HG03196 (cell line): ENCODE data around the gene STARD8.
"Not testable (repeated sequence)": the region's sequence is repeated elsewhere in the genome, so short reads cannot be mapped to it uniquely, and the experiment has no call there.

Experiments
- ATAC-seq: cut with Tn5 transposase; IDR thresholded peaks from one replicate; pipeline ENCODE4 v1.9.1; 2021; ENCODE audit not compliant: unreplicated experiment

The STARD8 gene, protein sequence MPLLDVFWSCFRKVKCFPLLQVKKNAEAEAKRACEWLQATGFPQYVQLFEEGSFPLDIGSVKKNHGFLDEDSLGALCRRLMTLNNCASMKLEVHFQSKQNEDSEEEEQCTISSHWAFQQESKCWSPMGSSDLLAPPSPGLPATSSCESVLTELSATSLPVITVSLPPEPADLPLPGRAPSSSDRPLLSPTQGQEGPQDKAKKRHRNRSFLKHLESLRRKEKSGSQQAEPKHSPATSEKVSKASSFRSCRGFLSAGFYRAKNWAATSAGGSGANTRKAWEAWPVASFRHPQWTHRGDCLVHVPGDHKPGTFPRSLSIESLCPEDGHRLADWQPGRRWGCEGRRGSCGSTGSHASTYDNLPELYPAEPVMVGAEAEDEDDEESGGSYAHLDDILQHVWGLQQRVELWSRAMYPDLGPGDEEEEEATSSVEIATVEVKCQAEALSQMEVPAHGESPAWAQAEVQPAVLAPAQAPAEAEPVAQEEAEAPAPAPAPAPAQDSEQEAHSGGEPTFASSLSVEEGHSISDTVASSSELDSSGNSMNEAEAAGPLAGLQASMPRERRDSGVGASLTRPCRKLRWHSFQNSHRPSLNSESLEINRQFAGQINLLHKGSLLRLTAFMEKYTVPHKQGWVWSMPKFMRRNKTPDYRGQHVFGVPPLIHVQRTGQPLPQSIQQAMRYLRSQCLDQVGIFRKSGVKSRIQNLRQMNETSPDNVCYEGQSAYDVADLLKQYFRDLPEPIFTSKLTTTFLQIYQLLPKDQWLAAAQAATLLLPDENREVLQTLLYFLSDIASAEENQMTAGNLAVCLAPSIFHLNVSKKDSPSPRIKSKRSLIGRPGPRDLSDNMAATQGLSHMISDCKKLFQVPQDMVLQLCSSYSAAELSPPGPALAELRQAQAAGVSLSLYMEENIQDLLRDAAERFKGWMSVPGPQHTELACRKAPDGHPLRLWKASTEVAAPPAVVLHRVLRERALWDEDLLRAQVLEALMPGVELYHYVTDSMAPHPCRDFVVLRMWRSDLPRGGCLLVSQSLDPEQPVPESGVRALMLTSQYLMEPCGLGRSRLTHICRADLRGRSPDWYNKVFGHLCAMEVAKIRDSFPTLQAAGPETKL

DNA sequence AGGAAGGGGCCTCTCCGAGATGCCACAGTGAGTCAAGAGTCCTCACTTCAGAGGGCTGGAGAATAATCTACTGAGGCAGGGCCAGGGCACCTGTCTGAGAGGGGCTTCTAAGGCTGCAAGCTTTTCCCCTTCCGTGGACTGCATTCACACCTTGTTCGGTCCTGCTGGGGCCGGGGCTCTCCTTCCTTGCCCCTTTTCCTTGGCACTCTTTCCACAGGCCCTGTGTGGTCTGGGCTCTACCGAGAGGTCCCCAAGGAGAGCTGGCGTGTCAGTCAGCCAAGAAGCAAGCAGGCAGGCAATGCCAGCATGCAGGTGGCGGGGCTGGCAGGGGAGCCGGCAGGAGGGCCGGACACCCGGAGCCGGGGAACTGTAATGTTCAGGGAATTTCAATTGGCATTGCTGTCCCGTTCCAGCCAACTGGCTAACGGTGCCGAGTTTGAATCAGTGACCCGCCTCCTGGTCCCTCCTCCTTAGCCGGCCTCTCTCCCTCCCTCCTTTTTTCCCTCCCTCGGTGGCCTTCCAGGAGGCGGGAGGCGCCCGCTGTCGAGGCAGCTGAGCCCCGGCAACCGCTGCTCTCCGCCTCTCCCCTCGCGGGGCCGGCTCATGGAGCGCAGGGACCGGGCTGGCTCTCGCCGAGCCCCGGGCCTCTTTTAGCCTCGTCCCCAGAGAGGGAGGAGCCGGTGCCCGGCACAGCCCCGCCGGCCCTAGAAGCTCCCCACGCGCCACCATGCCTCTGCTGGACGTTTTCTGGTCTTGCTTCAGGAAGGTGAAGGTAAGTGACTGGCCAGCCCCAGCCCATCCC is at the start of gene STARD8:
STARD8 (plus strand) TSS at position 511 of the 802 bp plus-strand sequence; CDS start at position 728, 217 bp downstream.
- ATAC-seq: no peak

DNA sequence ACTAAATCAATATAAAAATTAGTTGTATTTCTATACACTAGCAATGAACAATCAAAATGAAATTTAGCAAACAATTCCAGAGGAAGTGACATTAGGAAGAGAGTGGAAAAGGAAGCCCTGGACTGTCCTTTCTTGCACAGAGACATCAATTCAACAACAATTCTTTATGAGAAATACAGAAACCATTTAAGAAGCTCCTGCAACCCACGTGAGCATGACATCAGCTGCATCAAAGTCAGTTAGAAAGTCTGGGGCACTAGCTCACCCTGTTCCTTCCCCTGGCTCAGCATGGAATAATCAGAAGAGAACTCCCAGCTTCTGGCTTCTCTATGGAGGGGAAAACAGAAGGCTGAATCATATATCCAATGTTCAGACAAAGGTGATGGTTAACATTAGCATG is 48.6 kb upstream of the STARD8 start:
- ATAC-seq: no peak

DNA sequence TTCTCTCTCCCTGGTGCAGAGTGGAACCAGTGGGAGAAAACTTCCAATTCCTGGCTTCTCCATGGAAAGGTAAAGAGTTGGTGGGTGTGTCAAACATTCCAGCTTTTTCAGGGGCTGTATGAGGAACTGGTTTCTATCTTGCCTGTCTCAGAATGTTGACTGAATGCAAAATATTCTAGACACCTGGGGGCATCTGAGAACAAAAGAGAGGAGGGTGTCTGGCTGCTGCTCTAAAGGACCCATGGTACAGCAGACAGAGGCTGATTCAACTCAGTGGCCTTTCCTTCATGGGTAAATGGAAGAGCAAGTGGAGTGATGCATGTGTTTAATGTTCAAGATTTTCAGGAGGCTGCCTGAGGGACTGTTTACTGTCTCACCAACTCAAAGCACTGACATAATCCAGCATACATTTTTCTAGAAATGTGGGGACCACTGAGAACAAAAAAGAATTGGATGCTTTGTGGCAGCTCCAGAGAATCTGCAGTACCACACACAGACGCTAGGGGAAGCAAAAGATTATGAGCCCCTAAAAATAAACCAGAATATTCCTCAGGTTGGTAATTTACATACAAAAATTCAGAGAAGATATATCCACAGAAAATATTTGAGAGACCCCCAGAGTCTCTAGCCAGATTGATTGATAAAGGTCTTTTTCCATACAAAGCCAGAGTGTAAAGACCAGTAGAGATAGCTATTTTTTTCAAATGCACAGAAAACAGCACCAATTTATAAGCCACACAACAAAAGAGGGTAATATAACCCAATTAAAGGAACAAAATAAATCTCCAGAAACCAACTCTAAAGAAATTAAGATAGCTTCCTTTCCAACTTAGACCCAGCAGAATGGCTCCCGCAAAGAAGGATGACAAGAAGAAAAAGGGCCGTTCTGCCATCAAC is 48.0 kb upstream of the STARD8 start:
- no peak for ATAC-seq

DNA sequence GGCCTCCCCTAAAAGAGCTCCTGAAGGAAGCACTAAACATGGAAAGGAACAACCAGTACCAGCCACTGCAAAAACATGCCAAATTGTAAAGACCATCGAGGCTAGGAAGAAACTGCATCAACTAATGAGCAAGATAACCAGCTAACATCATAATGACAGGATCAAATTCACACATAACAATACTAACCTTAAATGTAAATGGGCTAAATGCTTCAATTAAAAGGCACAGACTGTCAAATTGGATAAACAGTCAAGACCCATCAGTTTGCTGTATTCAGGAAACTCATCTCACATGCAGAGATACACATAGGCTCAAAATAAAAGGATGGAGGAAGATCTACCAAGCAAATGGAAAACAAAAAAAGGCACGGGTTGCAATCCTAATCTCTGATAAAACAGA is 43.2 kb upstream of the STARD8 start:
- ATAC-seq: not testable (repeated sequence)

DNA sequence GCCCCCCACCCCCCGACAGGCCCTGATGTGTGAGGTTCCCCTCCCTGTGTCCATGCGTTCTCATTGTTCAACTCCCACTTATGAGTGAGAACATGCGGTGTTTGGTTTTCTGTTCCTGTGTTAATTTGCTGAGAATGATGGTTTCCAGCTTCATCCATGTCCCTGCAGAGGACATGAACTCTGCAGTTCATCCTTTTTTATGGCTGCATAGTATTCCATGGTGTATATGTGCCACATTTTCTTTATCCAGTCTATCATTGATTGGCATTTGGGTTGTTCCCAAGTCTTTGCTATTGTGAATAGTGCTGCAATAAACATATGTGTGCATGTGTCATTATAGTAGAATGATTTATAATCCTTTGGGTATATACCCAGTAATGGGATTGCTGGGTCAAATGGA is 32.7 kb upstream of the STARD8 start:
- ATAC-seq: not testable (repeated sequence)

DNA sequence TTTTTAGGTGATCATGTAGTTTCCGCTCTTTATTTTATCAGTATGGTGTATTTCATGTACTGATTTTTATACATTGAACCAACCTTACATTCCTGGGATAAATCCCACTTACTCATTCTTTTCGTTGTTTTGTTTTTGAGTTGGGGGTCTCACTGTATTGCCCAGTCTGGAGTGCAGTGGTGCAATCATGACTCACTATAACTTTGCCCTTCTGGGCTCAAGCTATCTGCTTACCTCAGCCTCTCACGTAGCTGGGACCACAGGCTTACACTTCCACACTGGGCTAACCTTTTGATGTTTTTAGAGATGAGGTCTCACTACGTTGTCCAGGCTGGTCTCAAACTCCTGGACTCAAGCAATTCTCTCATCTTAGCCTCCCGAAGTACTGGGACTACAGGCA is 19.5 kb upstream of the STARD8 start:
- no peak for ATAC-seq

DNA sequence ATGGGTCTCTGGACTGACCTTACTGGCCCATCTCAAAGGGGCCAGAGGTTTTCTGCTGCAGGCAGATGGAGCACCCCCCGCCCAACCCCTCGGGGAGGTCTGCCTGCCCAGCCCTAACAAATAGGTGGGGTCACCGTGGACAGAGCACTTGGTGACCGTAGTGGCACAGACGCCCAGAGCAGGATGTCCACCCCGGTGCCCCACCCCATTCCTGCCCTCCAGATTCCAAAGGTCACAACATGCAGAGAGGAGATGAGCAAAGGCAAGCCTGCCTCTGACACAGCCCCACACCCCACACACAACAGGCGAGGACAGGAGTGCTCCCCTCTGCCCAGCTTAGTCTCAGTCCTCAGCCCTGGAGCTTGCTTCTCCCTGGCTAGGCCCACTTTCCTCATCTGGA is 17.5 kb upstream of the STARD8 start:
- ATAC-seq: not testable (repeated sequence)

DNA sequence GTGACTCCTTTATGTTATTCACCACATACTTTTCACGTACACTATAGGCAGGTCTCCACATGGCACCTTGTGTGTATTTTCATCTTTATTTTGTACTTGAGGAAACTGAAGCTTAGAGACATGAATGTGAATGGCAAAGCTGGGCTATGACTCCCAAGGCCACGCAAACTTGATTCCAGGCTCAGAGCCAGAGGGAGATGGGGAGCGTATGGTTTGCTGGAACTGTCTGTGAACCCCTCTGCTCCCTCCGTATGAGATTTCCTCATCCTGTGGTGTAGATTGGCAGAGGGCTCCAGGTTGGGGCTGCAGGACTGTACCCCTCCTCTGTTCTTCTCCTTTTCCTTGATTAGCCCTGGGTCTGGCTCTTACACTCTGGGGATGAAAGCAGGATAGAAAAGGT is 16.1 kb upstream of the STARD8 start:
- no peak for ATAC-seq

DNA sequence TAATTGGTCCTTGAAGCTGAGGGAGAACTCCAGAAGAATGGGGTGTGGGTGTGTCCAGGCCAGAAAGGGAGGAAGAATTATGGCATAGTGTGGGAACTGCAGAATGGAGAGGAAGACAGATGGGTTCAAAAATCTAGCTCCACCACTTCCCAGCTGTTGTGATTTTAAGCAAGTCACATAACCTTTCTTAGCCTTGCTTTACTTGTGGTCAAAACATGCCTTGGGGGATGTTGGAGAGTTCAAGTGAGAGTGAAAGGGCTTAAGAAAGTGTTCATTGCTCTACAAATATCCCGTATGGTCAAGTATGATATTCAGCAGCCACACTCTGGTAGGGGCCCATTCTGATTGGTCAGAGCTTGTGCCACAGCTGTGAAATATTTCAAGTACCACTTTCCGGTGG is 15.0 kb upstream of the STARD8 start:
- no peak for ATAC-seq

DNA sequence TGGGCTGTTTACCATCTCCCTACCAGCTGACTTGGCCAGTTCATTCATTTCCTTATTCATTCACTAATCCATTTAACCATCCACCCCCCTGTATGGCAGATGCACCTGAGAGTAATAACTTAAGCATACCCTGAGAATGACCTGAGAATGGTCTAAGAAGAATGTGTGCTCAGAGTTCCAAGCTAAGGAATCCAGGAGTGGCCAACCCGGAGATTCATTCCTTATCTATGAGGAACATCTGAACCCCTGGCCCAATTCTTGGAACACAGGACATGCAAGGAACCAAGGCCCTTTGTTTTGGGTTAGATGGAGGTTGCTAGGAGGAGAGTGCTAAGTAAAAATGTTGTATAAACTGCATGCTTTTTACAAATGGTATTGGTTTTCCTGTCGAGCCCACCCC is 13.5 kb upstream of the STARD8 start:
- no peak for ATAC-seq

DNA sequence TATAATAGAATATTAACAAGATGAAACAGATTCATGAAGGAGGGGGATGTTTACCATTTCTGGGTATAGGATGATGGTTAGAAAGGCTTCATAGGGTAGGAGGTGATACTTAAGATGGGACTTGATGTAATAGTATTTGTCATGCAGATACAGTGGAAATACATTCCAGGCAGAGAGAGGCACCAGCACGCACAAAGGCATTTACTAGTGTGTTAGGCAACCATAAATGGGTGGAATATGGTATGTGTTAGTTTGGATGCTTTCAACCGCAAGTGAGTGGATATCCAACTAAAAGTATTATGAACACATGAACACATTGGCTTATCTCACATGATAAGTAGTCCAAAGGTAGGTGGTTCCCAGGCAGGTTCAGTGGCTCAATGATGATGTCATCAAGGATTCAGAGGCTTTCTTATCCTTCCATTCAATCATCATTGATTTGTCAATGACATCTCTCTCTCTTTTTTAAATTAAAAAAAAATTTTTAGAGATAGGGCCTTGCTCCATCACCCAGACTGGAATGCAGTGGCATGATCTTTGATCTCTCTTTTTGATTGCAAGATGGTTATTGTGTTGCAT is 12.7 kb upstream of the STARD8 start:
- ATAC-seq: no peak

DNA sequence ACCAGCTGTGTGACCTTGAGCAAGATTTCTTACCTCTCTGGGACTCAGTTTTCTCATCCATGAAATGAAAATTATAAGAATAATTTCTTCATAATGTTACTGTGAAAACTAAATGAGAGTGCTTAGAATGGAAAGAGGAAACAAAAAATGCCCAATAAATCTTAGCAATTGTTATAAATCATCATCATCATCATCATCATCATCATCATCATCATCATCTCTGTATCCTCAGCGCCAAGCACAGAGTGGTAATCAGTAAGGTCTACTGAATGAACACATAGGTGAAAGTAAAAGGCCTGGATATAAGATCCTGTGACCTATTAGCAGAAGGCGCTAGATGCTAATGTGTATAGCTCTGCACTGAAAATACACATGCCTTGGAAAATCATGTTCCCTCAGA is 6.8 kb upstream of the STARD8 start:
- no peak for ATAC-seq

DNA sequence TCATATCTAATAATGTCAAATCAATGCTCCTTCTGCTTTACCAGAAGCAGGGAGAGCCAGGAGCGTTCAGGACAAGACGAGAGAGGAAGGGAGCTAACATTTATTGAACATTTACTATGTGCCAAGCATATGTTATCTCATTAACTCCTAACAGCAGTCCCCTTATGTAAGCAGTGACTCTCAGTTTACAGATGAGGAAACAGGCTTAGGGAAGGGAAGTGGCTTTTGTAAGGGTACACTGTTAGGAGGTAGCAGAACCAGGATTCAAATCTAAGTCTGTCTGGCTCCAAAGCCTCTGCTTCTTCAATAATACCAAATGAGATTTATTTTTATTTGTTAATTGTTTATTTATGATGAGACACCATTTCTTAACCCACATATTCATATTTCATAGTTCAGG is 2.6 kb upstream of the STARD8 start:
- ATAC-seq: no peak

DNA sequence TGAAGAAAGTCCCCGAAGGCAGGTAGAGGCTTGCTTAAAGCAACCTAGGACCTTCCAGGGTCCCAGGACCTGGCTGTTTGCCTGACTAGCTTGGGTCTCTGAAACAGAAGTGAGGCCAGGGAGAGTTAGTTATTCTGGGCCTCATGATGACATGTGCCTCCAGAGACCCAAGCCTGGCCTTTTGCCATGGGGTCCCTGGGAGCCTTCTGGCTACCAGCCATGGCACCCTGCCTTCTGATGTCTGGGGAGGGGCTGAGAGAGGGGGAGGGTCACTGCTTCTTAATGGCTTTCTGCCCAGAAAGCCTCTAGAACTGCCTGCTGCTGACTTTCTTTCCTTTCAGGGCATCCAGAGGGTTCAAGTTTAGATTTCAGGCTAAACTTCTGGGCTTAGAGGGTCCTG is 1.0 kb upstream of the STARD8 start:
- ATAC-seq: no peak

DNA sequence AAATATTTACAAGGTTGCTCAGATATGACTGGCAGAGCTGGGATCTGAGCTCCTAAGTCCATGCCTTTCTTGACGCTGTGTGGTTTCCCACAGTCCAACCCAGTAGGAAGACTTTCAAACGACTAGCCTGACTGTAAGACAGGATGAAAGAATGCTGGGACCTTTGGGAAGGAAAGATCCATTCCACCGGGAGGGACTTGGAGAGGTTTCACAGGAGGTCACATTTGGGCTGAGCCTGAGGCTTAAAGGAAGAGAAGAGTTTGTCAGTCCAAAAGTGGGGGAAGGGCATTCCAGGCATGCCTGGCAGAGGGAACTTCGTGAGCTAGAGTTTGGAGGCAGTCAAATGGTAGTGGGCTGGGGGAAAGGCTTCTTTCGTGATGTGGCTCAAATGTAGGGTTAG is 1.5 kb downstream of the STARD8 start:
- no peak for ATAC-seq

DNA sequence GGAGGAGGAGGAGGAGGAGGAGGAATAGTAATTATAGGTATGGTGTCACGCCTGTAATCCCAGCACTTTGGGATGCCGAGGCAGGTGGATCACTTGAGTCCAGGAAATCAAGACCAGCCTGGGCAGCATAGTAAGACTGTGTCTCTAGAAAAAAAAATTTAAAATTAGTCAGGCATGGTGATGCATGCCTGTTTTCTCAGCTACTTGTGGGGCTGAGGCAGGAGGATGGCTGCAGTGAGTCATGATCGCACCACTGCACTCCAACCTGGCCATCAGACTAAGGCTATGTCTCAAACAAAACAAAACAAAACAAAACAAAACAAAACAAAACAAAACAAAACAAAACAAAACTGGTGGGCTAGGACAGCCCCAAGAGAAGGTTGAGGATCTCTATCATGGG is 3.0 kb downstream of the STARD8 start:
- ATAC-seq: no peak

DNA sequence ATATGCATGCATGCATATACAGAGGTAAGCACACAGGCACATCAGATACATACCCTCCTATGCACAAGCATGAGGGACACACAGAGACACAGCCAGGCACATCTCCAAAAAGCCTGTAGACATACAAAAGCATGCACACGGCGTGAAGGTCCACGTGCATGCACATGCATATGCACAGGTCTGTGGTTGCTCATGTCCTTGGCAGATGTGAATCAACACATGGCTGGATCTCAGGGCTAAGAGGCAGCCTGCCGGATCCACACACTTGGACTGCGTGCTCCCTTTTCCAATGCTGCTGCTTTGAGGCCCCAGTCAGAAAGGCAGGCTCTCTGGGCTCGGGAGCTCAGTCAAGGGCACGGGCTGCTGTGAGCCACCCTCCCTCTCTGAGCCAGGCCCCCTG is 3.6 kb downstream of the STARD8 start:
- no peak for ATAC-seq

DNA sequence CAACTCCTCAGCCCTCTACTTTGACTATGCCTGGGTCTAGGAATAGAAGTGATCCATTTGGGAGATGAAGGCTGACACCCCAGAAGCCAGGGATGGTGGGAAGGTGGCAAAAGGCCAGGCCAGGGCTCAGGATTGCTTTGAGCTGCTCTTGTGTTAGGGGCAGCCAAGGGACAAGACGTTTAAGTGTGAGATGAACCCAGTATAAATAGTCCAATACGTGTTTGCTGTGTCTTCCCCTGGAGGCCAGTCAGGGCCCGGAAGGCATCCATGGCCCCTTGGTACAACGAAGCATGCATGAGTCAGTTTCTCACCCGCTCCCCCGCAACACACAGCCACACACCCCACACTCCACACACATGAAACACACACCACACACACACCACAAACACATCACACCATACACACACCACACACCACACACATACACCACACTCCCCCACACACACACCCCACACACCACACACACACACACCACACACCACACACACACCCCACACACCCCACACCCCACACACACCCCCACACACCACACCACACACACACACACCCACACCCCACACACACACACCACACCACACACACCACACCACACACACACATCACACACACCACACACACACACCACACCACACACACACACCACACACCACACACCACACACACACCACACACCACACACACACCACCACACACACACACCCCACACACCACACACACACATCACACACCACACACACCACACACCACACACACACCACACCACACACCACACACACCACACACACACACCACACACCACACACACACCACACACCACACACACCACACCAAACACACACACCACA is 5.1 kb downstream of the STARD8 start:
- no peak for ATAC-seq

DNA sequence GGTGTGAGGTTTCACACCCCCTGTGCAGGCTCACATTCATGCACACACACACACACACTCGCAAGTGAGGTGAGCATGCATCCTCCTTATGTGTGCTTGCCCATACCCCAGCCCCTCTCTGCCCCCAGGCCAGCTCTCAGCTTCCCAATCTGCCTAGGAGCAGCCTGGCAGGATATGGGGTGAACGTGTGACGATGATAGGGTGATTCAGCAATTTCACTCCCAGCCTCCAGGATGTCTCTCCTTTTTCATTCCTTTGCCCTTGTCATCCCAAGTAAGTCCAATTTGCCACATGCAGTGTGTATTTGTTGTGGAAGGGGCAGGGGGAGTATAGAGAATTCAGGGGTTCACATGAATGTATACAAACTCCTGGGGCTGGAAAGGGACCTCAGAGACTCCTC is 7.2 kb downstream of the STARD8 start:
- ATAC-seq: no peak
